CD4-positive, alpha-beta T cell treated with Interleukin-6 for 4 hours (primary cell): ENCODE data around the gene ATF7.
A peak's percentile ranks its signal among the peaks of the same experiment; 100 is the strongest.
"Not testable (repeated sequence)": the region's sequence is repeated elsewhere in the genome, so short reads cannot be mapped to it uniquely, and the experiment has no call there.

ENCODE experiments used
- DNase-seq: peaks from one replicate; pipeline ENCODE4 v3.0.0-alpha.2; 2020; ENCODE audit warnings: mixed read lengths

Gene ATF7

DNA sequence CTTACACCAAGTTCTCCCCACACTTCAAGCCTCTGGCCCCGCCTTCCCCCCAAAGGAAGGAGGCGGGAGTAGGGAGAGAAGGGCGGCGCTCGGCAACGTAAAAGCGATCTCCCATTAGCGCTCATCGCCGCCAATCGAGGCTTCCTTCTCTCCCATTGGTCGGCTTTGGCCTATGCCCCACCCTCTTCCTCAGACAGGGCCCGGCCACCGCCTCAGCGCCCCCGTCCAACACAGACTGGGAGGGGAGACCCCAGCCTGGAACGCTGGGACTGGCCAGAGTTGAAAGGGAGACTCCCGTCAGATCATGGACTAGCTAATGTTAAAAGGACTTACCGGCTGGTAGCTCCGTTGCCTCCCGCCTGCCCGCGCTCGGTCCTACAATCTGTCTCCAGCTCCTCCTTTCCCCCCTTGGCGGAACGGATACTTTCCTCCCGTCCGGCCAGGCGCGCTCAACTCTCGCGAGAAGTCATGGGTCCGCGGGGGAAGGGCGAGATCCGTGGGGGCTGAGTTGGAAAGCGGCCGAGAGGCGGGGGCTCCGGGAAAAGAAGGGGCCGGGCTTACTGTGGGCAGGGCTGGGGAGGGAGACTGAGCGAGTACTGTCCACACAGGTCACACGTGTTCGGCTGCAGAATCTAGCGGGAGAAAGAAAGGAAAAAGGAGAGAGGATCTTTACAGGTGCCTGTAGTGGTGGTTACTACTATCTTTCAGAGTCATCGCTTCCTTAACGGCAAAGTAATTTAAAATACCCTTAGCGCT is at the start of gene ATF7:
ATF7 (minus strand) TSS at position 437 of the 756 bp plus-strand sequence. CDS start 25,382 bp downstream, outside the sequence.
- peak; percentile 97 for DNase-seq

DNA sequence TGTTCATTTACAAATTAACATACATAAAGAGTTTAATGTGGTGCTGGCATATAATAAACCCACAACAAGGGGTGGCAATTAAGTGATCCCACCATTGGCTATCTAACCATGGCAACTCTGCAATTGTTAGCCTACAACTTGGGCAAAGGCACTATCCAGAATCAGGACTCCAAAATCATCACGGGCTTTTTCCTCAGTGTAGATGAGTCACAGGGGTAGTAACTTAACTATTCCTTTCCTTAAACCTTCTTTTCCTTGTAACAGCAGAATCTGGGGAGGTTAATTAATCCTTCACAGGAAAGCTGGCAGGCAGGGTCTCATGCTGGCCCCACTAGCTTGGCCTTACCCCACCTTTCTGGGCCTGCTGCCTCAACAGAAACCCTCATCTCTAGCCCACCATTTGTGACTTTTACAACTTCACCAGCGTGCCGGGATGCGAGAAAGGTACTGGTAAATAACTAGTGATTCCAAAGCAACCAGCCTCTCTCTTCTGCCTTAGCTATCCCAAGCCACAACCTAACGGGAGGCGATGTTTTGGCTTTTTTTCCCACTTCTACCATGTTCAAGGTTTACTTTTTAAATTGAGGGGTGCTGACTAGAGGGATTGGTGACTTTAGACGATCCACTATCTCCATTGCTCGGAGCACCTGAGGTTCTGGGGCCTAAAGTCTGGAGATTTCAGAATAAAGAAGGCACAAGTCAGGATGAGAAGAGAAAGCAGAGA is 49.0 kb upstream of the ATF7 start:
- DNase-seq, result no peak

DNA sequence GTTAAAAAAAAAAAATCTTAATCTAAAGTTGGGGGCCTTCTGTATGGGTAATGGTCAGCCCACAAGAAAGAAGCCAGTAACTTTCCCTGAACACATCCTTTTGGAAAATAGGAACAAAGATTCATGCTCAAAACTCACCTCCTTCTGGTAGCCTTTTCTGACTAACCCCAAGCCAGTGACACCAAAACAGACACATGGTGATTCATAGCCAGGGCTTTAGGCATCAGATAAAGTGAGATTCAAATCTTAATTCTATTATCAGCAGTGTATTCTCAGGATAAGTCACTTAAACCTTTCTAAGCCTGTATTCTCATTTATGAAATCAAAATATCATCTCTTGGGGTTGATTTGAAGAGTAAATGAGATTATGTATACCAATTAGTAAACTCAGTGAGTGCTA is 44.8 kb upstream of the ATF7 start:
- DNase-seq, result no peak

DNA sequence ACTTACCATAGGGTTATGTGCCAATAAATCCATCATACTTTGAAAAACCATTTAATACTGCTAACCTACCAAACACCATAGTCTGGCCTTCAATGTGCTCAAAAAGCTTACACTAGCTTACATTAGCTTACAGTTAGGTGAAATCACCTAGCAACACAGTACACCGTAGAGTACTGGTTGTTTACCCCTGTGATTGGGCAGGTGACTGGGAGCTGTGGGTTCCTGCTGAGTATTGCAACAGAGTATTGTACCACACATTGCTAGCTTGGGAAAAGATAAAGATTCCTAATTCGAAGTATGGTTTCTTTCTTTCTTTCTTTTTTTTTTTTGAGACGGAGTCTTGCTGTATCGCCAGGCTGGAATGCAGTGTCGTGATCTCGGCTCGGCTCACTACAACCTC is 44.1 kb upstream of the ATF7 start:
- DNase-seq, result no peak

DNA sequence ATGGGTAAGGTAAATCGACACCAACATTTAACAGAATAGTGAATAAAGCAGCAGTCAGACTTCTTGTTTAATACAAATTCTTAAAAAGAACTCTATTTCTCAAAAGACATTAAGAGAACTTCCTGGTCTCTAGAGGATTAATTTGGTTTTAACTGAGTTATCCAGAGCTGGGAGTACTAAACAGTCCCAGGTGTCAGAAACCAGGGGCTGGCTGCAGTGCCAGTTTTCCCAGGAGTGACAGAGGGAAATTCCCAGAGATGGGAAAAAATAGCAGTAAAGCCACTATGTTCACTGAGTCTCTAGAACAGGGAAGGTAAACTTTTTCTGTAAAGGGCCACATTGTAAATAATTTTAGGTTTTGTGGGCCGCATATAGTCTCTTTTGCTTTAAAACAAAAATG is 40.9 kb upstream of the ATF7 start:
- no peak for DNase-seq

DNA sequence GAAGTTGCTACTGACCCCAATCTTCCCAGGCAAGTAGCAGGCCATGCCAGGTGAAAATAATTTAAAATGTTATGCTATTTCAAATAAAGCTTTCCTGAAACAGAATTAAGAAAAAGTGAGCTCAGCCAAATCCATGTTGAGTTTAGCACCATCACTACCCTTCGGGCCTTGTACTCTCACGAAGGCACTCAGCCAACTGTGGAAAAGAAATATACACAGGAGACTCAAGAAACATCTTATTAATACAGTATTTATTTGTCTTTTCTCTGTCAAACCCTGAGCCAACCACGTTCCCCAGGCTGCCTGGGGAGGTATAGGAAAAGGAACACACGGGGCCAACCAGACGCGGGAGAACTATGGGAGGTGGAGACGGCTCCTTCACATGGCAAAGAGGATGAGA is 38.8 kb upstream of the ATF7 start:
- DNase-seq, result no peak

DNA sequence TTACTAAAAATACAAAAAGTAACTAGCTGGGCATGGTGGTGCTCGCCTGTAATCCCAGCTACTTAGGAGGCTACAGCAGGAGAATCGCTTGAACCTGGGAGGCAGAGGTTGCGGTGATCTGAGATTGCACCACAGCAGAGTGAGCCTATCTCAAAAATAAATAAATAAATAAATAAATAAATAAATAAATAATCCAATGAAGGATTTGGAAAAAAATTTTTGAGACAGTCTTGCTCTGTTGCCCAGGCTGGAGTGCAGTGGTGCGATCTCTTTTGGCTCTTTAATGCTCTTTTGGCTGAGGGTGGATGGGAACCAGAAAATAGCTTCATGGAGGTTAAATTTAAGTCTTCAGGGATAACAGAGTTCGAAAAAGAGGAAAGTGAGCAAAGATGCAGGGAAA is 38.0 kb upstream of the ATF7 start:
- no peak for DNase-seq

DNA sequence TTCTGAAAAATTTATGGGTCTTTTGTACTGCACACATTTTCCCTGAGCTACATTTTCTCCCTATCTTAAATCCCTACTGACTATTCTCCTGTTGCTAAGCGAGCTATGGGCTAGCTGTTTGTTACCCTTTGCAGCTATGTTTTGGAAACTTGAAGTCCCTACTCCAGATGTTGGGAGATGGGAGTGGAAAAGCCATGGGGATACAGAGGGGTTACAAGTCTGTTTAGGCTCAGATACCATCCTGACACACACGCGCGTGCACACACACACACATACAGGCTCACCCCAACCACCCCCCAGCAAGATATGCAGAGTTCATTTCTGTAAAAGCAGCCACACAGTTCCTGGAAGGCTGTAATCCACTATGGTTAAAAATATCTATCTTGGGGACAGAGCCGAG is 33.9 kb upstream of the ATF7 start:
- no peak for DNase-seq

DNA sequence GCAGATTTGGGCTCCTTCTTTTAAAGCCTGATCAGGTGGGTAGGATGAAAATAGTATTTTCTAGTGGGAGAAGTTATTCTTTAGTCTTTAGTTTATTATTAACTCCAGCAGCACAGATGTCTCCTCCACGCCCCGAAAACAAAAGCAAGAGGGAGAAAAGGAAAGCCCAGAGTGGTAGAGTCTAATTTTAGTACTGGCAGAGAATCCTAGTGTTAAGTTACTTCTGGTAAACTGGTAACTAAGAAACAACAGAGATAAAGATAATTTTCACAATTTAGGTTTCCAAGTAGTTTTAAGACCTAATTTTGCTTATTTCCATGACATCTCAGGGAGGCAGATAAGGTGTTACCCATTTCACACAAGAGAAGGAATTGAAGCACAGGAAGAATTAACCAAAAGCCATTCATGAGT is 33.4 kb upstream of the ATF7 start:
- no peak for DNase-seq

DNA sequence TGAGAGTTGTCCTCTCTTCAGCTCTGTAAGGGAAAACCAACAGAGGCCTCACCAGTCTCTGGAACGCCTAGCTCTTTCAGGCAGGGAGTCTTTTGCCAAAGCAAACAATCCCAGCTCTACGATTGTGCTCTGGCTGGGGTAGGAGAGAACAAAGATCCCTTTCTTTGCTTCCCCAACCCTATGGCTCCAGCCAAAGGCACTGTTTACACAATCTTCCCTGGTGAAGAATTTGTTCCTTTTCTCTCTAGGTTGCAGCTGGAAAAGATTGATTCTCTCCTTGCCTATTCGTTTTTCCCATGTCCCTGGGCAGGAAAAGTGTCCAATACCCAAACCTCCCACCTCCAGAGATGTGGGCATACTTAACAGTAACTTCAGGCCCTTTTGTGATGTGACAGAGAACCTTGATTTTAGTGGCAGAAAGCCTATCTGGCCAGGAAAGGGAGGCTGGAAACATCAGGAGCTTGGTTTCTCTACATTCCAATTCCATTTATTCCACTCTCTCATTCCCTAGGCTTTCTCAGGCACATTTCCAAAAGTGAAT is 32.9 kb upstream of the ATF7 start:
- no peak for DNase-seq

DNA sequence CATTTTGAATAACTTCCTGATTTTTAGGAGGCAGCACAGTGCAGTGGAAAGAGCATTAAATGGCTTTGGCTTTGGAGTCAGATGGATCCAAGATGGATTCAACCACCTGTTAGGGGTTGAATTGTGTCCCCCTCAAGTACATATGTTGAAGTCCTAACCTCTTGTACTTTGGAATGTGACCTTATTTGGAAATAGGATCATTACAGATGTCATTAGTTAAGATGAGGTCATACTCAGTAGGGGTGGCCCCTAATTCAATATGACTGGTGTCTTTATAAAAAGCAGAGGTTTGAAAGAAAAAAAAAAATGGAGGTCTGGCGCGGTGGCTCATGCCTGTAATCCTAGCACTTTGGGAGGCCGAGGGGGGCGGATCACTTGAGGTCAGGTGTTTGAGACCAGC is 30.9 kb upstream of the ATF7 start:
- no peak for DNase-seq

DNA sequence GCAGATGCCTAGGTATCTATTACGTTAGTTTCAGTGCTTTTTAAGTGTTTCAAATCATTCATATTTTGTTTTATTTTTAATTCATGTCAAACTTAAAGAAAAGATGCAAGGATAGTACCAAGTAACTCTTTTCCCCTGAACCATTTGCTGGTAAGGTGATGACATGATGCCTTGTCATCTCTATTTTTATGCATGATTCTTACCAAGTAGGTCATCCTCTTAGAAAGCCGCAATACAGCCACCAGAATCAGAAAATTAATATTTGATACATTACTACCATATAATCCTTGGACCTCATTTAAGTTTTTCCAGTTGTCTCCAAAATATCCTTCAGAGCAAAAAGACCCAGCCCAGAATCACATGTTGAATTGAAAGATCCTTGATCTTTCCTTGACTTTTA is 27.4 kb upstream of the ATF7 start:
- DNase-seq, result no peak

DNA sequence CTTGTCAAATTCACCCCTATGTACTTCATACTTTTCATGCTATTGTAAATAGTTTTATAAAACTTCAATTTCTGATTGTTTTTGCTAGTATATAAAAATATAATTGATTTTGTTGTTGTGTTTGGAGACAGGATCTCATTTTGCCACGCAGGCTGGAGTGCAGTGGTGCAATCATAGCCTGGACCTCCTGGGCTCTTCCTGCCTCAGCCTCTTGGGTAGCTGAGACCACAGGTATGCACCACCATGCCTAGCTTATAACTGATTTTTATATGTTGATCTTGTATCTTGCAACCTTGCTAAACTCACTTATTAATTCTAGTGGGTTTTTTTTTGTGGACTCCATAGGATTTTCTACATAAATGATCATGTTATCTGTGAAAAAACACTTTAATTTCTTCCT is 26.2 kb upstream of the ATF7 start:
- DNase-seq, result no peak

DNA sequence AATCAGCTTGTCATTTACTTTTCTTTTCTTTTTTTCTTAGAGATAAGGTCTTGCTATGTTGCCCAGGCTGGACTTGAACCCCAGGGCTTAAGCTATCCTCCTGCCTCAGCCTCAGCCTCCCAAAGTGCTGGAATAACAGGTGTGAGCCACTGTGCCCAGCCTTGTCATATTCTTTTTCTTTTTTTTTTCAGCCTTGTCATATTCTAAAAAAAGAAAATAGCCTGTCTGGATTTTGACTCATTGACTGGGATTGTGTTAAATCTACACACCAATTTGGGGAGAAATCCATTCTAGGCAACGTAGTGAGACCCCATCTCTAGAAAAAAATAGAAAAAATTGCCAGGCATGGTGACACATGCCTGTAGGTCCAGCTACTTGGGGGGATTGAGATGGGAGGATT is 25.6 kb upstream of the ATF7 start:
- DNase-seq, result no peak

DNA sequence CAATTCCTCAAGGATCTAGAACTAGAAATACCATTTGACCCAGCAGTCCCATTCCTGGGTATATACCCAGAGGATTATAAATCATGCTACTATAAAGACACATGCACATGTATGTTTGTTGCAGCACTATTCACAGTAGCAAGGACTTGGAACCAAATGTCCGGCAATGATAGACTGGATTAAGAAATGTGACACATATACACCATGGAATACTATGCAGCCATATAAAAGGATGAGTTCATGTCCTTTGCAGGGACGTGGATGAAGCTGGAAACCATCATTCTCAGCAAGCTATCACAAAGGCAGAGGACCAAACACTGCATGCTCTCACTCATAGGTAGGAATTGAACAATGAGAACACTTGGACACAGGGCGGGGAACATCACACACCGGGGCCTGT is 20.1 kb upstream of the ATF7 start:
- DNase-seq, result not testable (repeated sequence)

DNA sequence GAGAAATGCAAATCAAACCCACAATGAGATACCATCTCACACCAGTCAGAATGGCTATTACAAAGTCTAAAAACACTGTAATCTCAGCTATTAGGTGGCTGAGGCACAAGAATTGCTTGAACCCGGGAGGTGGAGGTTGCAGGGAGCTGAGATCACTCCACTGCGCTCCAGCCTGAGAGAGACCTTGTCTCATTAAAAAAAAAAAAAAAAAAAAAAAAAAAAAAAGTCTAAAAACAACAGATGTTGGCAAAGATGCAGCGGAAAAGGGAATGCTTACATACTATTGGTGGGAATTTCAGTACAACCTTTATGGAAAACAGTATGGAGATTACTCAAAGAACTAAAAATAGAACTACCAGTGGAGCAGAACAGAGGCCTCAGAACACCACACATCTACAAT is 19.0 kb upstream of the ATF7 start:
- no peak for DNase-seq

DNA sequence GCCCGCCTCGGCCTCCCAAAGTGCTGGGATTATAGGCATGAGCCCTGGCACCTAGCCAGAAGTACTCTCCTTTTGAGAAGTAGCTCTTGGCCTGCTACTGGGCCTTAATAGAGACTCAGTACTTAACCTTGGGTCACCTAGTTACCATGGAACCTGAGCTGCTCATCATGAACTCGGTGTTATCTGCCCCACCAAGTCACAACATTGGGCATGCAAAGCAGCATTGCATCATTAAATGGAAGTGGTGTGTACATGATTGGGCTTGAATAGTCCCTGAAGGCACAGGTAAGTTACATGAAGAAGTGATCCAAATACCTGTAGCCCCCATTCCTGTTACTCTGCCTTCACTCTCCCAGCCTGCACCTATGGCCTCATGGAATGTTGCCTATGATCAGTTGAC is 18.0 kb upstream of the ATF7 start:
- DNase-seq, result no peak

DNA sequence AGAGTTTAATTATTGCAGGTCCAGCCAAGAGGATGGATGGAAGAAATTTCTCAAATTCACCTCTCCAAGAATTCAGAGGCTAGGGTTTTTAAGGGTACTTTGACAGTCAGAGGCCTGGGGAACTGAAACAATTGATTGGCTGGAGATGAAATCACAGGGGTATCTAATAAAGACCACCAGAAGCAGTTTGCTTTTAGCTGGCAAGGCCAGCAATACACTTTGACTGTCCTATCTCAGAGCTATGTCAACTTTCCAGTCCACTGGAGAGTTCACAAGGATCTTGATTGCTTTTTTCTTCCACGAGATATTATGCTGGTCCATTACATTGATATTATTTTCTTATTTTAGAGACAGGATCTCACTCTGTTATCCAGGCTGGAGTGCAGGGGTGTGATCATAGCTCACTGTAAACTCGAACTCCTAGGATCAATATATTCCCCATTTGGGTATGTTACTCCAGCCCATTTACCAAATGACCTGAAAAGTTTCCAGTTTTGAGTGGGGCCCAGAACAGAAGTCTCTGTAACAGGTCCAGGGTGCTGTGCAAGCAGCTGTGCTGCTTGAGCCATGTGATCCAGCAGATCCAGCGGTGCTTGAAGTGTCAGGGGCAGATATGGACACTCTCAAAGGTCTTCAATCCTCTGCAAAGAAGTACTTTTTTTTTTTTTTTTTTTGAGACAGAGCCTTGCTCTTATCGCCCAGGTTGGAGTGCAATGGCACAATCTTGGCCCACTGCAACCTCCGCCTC is 17.2 kb upstream of the ATF7 start:
- no peak for DNase-seq

DNA sequence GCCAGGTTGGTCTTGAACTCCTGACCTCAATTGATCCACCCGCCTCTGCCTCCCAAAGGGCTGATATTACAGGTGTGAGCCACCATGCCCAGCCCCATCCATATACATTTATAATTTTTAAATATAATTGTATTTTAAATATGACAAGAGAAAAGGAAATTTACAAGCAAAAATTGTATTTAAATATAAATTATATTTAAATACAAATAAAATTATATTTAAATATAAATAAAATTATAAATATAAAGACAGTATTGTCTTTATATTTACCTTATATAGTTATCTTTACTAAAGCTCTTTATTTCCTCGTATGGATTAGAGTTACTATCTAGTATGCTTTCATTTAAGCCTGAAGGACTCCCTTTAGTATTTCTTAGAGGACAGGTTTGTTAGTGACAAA is 11.9 kb upstream of the ATF7 start:
- DNase-seq, result no peak

DNA sequence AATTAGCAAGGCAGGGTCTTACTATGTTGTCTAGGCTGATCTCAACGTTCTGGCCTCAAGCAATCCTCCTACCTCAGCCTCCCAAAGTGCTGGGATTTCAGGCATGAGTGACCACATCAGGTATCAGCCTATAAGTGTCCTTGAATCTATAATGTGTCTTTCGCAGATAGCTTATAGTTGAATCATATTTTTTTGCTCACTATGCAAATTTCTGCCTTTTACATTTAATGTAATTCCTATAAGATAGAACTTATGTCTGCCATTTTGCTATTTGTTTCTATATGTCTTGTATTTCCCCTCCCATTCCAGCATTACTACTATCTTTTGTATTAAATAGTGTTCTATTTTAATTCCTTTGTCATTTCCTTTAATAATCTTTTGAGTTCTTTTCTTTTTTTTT is 10.5 kb upstream of the ATF7 start:
- no peak for DNase-seq

DNA sequence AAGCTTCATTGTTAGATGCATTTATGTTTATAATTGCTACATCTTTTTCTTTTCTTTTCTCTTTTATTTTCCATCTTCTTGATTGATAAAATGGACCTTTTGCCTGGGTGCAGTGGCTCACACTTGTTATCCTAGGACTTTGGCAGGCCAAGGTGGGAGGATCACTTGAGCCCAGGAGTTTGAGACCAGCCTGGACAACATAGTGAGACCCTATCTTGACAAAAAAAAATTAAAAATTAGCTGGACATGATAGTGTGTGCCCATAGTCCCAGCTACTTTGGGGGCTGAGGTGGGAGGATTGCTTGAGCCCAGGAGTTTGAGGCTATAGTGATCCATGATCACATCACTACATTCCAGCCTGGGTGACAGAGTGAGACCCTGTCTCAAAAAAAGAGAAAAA is 9.5 kb upstream of the ATF7 start:
- not testable (repeated sequence) for DNase-seq

DNA sequence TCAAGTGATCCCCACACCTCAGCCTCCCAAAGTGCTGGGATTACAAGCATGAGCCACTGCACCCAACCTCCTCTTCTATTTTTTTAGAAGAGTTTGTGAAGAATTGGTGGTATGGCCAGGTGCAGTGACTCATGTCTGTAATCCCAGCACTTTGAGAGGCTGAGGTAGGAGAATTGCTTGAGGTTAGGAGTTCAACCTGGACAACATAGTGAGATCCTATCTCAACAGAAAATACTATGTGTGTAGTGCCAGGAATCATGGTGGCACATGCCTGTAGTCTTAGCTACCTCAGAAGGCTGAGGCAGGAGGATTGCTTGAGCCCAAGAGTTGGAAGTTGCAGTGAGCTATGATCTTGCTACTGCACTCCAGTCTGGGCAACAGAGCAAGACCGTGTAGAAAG is 5.5 kb upstream of the ATF7 start:
- no peak for DNase-seq

DNA sequence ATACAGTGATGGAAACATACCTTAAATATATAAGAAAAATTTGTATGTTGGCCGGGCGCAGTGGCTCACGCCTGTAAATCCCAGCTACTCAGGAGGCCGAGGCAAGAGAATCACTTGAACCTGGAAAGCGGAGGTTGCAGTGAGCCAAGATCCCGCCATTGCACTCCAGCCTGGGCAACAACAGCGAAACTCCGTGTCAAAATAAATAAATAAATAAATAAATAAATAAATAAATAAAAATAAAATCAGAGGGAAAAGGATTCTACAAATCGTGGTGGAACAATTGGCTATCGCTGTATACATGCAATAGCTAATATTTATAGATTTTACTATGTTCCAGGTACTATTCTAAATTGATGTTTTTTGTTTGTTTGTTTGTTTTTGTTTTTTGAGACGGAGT is 1.7 kb upstream of the ATF7 start:
- DNase-seq, result no peak

DNA sequence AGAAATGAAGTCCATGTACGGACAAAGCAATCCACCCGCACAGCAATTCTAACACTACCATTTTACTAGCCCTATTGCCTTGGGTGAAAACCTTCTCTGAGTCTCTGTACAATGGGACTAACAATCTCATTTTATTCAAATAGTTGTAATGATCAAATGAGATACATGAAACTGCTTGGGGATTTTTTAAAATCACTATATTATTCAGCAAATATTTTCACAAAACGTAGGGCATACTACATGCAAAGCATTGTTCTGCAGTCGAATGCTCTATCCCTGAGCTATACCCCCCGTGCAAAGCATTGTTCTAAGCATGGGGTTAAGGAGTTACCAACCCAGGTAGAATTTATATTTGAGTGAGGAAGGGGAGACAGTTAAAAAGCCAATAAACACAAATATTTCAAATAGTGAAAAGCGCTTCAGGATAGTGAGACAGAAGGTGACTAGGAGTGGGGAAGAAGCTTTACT is 554 bp upstream of the ATF7 start:
- no peak for DNase-seq
